ENCODE results near the gene GABRG3.

GRCh38 chr15:27256446-27256845 is 285.5 kb downstream of the GABRG3 start:
- TF ChIP-seq CTCF (IDR thresholded peaks at IDR 0.05) (no peak), POLR2A (IDR thresholded peaks at IDR 0.05) (no peak)
